NAMALWA (cell line): ENCODE measurements around the gene CCDC136.

ENCODE experiments used
- DNase-seq: peaks from one replicate; pipeline ENCODE4 v3.0.0-alpha.2; 2015; ENCODE audit warnings: low spot score

The CCDC136 gene

DNA sequence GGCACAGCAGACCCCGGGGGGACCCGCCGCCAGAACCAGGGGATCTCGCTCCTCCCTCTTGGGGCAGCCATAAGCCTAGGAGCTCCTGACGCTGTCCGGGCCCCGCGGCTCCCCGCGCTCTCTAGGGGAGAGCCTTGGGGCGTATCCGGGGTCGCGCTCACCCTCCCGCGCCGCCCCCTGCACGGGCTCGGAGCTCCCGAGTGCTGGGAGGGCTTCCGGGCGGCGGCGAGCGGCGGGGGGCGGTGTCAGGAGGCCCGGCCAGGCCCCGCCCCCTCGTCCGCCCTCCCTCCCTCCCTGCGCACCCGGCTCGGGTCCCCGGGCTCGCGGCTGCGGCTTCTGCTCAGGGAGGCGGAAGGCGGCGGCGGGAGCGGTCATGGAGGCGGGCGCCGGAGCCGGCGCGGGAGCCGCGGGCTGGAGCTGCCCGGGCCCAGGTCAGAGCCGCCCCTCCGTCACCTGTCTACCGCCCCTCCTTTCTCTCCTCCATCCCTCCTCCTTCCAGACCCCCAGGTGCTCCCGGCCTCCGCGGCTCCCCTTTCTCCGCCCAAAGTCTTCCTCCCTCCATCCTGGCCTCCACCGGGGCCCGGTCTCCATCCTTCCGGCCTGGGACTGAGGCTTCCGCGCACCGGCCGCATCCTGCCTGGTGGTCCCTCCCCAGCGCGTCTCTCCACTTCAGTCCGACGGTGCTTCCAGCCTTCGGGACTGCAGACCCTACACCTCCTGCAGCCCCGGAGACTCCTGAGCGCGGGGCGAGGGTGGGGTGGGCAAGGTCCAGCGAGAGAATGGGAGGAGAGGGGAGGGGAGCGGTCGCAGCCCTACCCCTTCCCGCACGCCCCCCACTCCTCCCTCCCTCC is at the start of gene CCDC136:
Gene CCDC136 (plus strand): TSS at position 848 of the 851 bp plus-strand sequence. CDS start 444 bp downstream, outside the sequence.
- peak; percentile 86 for DNase-seq

DNA sequence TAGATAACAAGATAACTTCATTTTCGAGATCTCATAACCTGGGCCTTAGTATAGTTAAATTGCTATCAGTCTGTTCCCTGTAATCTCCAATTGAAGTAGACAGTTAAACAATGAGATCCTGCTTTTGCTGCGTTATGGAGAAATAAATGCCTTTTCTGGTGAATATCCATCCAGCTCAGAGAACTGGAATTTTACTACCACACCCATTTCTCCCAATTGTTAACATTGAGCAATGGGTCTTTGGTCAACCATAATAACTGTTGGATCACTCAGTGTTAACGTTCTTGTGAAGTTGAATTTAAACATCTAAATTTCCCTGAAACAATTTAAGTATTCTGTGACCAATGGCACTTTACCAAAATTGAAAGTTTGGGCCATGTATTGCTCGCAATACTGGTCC is 49.6 kb upstream of the CCDC136 start:
- DNase-seq = no peak

DNA sequence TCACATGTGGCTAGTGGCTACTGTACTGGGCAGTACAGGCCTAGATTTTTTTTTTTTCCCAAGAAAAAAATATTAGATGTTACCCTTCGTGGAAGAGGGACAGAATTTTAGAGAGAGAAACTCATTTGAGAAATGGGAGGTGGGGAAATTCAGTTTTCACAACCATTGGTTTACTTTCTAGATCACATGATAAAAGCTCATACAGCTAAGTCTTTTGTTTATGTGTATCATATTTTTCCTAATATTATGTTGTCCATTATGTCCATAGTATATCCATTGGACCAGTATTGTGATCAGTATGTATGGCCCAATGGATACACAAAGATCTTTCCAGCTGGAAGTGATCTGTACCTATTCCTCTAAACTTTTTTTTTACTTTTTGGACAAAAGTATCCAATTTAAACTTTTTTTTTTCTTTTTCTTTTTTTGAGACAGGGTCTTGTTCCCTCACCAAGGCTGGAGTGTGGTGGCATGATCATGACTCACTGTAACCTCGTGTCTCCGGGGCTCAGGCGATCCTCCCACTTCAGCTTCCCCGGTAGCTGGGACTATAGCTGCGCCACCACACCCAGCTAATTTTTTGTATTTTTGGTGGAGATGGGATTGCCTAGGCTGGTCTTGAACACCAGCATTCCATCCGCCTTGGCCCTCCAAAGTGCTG is 48.5 kb upstream of the CCDC136 start:
- no peak for DNase-seq

DNA sequence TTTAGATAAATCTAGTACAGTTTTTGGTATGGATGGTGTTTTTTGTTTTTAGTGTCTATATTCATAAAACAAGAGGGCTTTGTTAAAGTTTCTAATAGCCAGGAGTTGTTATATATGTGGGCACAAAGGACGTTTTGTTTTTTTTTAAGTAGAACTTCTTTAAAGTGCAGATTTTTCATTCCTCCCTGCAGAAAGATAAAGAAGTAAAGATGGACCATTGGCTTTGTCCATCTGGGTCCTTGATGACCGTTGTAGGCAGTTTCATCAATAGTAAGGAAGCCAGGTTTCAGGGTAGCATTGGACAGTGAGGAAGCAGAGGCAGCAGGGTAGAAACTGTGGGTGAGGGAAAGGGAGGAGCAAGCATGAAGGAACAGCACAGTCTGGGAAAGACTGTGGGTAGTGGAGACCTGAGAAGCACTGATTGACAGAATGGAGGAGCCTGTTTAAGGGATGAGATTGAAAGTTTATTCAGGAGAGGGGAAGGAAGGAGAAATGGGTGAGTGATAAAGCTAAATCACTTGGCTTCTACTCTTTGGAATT is 47.3 kb upstream of the CCDC136 start:
- DNase-seq = no peak

DNA sequence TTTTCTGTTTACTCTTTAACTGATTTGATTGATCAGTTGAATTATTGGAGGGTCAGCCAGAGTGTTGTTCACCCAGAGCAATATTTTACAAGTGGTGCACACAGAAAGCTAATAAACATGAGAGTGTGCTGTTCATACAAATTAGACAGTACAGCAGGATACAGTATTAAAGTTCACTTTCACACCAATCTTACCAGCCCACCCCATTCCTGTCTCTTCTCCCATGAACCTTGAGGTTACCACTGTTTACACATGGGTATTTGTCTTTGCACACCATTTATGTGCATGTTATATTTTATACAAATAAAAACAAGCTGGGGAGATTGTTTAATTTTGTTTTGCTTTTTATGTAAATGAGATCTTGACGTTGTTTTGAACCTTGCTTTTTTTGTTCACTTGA is 46.1 kb upstream of the CCDC136 start:
- no peak for DNase-seq

DNA sequence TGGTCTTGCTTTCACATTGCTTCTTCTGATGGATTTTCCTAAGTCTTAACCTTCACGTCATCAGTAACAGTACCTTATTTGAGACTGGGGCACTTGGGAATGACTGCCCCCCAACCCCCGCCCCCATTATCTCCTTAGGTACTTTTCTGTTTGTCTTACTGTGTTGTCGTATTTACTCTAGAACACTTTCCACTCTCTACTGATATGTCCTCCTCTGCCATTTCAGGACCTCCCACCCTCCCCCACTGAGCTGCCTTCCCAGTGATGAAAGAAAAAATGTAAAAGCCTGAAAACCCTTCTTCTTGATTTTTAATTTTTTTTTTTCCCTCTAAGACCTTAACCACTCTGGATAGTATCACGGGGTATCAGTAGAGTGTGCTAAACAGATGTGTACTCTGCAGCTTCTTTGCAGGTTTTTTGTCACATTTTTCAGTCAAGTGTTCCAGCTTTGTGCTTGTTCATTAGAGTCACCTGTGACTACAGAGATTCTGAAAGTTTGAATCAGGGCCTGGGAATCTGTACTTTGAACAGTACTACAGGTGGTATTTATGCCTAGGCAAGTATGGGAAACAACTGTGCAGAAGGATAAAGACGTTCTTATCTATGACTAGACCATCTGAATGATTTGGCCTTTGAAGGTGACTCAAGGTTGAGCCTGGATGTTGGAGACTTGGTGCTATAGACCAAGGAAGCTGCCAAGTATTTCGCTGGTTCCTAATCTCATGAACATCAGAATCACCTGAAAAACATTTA is 44.3 kb upstream of the CCDC136 start:
- no peak for DNase-seq

DNA sequence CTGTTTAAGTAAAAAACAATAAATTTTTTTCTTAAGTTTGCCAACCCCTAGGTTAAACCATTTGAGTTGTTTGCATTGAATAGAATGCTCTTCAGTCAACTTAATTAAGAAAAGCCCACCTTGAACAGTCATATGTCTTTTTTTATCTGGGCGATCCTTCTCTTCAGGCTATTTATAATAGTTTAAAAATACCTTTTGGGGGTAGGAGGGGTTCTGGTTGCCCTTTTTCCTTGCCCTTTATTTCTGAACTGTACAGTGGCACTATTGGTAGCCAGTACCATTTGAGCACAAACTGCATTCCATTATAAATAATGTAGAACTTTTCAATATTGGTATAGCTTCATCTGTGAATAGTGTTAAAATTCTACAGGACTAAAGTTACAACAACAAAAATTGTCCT is 39.5 kb upstream of the CCDC136 start:
- DNase-seq = no peak

DNA sequence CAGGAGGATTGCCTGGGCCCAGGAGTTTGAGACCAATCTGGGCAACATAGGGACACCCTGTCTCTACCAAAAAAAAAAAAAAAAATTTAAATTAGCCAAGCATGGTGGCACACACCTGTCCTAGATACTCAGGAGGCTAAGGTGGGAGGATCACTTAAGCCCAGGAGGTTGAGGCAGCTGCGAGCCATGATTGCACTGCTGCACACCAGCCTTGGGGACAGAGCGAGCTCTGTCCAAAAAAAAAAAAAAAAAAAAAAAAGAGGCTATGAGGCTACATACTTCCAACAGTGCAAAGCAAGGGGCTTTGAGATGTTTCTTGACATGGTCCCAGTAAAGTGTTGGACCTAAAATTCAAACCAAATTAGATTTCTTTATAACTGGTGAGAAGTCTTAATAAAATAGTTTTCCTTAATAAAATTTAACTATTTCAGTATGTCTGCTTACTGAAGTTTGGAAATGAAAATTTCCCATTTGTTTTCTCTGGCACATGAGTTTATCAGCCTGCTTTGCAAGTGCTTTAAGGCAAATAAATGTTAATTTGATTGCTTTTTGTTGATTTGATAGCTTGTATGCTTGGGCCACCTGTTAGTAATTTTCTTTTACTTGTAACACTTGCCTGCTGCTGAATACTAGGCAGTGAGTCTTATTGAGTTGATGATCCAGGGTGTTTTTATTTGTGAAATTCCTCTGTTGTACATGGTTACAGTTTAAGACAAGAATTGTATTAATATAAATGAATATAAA is 36.5 kb upstream of the CCDC136 start:
- DNase-seq = no peak

DNA sequence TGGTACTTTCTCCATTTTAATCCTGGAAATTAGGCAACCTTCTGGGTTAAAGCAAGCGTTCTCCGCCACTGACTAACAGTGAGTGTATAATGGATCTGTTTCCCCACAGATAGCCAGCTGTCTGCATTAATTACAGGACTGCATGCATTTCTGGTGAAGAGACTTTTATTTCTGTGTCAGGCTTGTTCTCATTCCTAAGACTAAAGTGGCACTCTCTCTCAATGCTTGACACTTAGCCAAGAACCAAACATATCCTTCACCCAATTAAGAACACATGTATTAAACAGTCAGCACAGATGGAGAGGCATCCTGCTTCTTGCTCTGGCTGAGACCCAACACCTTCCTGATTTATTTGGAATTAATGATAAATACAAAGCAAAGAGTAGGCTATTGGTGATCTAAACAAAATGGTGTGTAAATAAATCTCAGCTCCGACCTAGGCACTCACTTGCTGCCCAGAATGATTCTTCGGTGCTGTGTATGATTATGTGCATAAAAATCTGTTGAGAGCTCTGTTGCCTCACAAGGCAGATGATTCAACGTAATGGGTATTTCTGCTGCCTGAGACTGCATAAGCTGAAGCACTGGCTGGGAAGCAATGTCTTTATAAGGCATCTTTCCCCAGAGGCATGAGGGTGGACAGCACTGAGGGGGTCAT is 35.8 kb upstream of the CCDC136 start:
- DNase-seq = no peak

DNA sequence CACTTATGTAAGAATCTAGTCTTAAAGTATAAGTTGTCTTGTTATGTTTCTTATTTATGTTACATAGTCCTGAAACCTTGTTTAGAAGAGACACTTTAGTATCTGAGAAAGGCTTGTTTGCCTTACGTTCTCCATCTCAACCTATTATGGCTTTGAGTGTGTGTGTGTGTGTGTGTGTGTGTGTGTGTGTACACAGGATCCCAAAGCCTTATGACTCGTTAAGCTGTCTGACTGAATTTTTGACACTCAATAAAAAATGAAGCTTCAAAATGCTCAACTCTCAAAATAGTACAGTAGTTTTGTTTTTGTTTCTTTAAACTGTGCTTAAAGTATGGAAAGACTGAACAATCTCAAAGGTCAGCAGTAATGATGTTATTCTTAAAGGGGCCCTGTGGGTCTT is 34.6 kb upstream of the CCDC136 start:
- no peak for DNase-seq

DNA sequence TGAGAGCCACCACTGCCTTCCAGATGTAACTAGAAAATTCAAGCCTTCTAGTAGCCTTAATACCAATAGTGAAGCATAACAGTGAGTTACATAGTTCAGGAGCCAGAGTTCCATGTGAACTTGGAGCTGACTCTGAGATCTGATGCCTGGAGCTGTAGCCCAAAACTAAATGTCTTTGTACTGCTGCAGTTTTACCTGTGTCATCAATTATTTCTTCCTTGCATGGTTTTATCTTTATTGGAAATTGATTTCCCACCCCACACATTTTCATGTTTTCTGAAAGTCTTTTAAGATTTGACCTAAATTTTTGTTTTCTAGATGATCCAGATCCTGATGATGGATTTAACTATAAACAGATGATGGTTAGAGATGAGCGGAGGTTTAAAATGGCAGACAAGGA is 33.2 kb upstream of the CCDC136 start:
- no peak for DNase-seq

DNA sequence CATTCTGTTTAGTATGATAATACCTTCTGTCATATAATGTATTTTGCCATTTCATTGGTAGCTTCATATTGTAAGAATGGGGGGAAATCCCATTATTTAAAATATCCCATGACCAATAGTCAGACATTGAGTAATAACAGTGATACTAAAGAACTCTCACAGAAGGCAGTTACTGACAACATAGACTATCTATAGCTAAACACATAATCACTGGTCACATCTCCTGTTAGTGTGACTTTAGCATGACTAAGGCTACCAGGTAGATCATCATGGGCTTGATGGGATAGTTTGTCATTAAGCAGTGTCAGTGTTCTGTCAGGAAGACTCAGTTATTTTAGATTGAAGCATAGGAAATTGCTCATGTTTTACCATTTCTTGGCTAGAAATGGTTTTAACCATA is 32.5 kb upstream of the CCDC136 start:
- no peak for DNase-seq

DNA sequence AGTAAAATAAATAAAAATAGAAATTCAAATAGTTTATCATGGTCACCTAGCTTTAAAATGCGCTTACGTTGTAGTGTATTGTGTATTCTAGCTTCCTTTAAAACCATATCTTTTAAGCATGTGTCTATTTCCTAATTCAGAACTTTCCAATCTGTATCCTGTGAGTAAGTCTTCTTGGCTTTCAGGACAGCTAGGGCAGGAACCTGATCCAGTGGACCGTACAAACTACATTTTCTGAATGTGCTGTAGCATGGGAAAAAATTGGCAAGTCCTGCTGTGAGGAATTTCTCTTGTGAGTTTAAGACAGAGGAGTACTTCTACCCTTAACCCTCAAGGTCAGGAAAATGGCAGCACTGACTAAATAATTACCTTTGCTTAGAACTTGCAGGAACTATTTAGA is 28.2 kb upstream of the CCDC136 start:
- no peak for DNase-seq

DNA sequence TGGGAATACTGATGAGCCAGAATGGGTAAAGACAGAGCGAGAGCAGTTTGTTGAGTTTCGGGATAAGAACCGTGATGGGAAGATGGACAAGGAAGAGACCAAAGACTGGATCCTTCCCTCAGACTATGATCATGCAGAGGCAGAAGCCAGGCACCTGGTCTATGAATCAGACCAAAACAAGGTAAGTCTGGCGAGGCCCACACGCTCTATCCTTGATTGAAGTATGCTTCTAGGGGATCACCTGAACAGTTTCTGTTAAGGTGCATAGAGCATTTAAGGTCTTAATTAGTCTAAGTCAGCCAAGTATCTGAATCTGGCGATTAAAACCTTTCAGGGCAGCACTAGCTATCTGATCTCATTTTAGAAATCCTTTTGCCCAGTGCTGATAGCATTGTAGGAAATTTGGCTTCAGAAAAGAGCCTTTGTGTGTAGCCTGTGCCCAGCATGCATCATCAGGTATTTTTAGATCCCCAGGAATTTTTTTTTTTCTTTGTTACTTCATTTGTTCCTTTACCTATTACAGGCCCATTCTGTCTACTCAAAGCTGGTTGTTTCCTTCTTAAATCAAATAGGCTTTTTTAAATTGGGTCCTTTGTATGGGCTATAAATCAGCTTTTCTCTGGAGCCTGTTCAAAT is 24.2 kb upstream of the CCDC136 start:
- DNase-seq = no peak

DNA sequence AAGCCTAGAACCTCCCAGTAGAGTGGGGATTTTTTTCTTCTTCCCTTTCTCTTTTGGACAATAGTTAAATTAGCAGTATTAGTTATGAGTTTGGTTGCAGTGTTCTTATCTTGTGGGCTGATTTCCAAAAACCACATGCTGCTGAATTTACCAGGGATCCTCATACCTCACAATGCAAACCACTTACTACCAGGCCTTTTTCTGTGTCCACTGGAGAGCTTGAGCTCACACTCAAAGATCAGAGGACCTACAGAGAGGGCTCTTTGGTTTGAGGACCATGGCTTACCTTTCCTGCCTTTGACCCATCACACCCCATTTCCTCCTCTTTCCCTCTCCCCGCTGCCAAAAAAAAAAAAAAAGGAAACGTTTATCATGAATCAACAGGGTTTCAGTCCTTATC is 21.5 kb upstream of the CCDC136 start:
- DNase-seq = no peak

DNA sequence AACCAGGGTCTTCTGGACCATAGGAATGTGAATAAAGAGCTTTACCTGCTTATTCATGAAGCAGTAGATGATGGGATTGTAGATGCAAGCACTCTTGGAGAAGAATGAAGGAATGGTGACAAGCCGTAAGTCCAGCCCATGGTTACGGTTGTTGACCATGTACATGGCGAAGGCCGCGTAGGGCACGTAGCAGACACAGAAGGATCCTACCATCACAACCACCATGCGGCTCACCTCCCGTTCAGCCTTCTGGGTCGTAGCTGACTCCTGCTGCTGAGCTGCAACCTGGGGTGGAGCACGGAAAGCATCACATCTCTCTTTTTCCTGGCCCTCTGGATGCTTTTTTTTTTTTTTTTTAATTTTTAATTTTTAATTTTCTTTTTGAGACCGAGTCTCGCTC is 18.2 kb upstream of the CCDC136 start:
- no peak for DNase-seq

DNA sequence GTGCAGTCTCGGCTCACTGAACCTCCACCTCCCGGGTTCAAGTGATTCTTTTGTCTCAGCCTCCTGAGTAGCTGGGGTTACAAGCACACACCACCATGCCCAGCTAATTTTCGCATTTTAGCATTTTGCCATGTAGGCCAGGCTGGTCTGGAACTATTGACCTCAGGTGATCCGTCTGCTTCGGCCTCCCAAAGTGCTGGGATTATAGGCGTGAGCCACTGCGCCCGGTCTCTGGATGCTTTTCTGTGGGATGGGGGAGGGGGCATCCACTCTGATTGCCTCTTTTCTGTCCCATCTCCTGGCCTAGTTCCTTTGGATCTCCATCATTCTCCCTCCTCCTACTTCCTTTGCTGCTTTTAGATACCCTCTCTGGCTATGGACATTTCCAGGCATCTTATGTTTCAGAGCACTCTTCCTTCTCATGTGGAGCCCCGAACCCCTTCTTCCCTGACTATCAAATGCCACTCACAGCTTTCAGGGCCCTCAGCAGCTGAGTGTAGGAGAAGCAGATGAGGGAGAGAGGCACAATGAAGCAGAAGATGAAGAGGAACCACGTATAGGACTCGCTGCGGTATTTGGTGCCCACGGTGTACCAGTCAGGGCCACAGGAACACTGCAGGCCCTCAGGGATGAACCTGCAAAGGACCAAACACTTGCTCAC is 17.6 kb upstream of the CCDC136 start:
- no peak for DNase-seq

DNA sequence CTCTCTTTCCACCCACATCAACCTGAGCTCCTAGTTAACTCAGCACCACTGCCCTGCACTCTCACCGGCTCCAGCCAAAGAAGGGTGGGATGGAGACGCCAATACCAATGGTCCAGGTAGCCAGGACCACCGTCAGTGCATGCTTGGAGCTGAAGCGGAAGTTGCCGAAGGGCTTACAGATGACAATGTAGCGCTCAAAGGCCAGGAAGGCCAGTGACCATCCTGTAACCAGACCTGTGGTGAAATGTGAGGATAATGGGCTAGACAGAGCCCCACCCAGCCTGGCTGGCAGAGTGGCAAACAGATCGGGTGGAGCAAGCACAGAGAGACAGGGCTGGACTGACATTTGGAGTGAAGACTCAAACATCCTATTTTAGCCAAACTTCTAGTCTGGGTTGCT is 16.8 kb upstream of the CCDC136 start:
- no peak for DNase-seq

DNA sequence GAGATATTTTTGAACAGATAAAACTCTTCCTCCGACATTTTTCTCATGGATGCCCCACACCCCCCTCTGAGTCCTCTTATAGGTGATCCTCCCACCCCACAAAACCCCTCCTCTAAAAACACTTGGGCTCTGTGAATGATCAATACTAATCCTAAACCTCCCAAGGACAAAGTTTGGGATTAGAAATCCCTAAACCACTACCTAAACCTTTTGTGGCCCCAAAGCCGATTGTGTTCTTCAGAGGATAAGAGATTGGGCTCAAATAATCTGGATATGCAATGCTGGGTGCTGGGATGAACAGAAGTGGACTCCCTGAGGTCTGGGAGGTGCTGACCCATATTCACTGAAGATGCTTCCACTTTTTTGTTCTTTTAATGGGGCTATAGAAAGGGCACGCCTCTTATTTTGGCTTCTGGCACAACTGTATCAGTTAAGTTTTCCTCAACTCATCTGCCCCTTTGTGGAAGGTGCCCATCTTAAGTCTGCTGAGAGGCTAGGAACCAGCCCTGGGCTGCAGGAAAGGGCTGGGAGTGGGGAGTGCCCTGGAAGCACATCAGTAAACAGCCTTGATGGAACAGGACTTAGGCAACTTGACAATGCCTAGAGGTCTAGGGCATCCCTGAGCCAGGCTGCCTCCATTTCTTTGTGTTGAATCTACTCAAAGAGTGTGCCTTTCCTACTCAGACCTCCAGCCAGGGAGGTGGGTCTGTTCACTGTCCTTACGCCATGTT is 15.9 kb upstream of the CCDC136 start, which contains the start of gene OPN1SW:
Gene OPN1SW (minus strand): TSS at position 51 of the 731 bp plus-strand sequence. CDS start 13 bp downstream, at position 38.
- no peak for DNase-seq
